Left cardiac atrium (tissue), 4 donors: ENCODE results near the gene FBXL5. TPM values are rescaled to one million over a fixed set of nuclear protein-coding genes. Genes with fewer than 3 reads are reported as not detected.
A peak's percentile ranks its signal among the peaks of the same experiment; 100 is the strongest.

Experiments
- ATAC-seq, 2 donors: fragments of 200-7000 bp; cut with Tn5 transposase; one replicate each; pipeline ENCODE4 v1.9.1; 2020; ENCODE audit warnings: mild to moderate bottlenecking in 2 of 2, moderate library complexity in 2 of 2
- DNase-seq: peaks from one replicate; pipeline ENCODE4 v3.0.0-alpha.2; 2020
- intact Hi-C, 2 donors: fragments of 100-400 bp; cut with DNase I; formaldehyde crosslinking; loops; one replicate each; pipeline versions ENCODE4 v1.14.1 to v1.15.1; 2022 to 2023
- total RNA-seq, 2 donors: library from RNA; stranded (reverse); fragmentation: NEBNext Ultra II Directional; extraction: Animal tissue kit (Norgen Biotek cat#: 25700); gene quantifications; one replicate each; pipeline ENCODE4 v1.2.1, GENCODE V29; 2021
- donor health status: DM: no; HTN: yes; CAD: no.
- donor health status: DM: no; HTN: yes; CAD: no; lungs with severe emphysema.
- donor health status: DM: yes; HTN: yes; CAD: no.
- donor health status: Dilated cardiomyopathy.

The FBXL5 gene
- total RNA-seq, 2 donors from 2014 or later, result 69.1 to 71.0 TPM

- DNase-seq, result no peak
- intact Hi-C loops, result no loop called here
- ATAC-seq, result no peak
Measured at GRCh38 chr4:15681067-15681371, 25.9 kb upstream of the FBXL5 start.

GRCh38 chr4:15677507-15677988 lies 22.4 kb upstream of the FBXL5 start:
- intact Hi-C loops, result no loop called here
- ATAC-seq (no peak), DNase-seq (no peak)

- intact Hi-C loops, result no loop called here
- DNase-seq, result no peak
- ATAC-seq, result no peak
Measured at GRCh38 chr4:15676899-15677298, 21.7 kb upstream of the FBXL5 start.

- DNase-seq (no peak), ATAC-seq (no peak)
- intact Hi-C loops, result no loop called here
Measured at GRCh38 chr4:15676039-15676438, 20.9 kb upstream of the FBXL5 start.

GRCh38 chr4:15675356-15675755 lies 20.2 kb upstream of the FBXL5 start:
- intact Hi-C loops, result no loop called here
- ATAC-seq, result no peak
- no peak for DNase-seq

GRCh38 chr4:15674926-15675325 lies 19.8 kb upstream of the FBXL5 start:
- ATAC-seq (no peak), DNase-seq (no peak)
- intact Hi-C loops, result no loop called here

- no peak for DNase-seq
- intact Hi-C loops, result no loop called here
Measured at GRCh38 chr4:15674046-15674445, 18.9 kb upstream of the FBXL5 start.

GRCh38 chr4:15673337-15673736 lies 18.2 kb upstream of the FBXL5 start:
- ATAC-seq (no peak), DNase-seq (no peak)
- intact Hi-C loops, result no loop called here

More at GRCh38 chr4:15674046-15674445, 18.9 kb upstream of the FBXL5 start:
- ATAC-seq, result no peak

- ATAC-seq, result no peak
- no peak for DNase-seq
- intact Hi-C loops, result no loop called here
Measured at GRCh38 chr4:15672101-15672500, 16.9 kb upstream of the FBXL5 start.

- intact Hi-C loops, result no loop called here
- ATAC-seq (no peak), DNase-seq (no peak)
Measured at GRCh38 chr4:15670576-15670975, 15.4 kb upstream of the FBXL5 start.

- ATAC-seq, result no peak
- no peak for DNase-seq
- intact Hi-C loops, result no loop called here
Measured at GRCh38 chr4:15668566-15669435, 13.6 kb upstream of the FBXL5 start.

- DNase-seq, result no peak
- intact Hi-C loops, result no loop called here
- no peak for ATAC-seq
Measured at GRCh38 chr4:15667006-15667405, 11.8 kb upstream of the FBXL5 start.

GRCh38 chr4:15665753-15666365 lies 10.7 kb upstream of the FBXL5 start:
- intact Hi-C loops, result no loop called here
- ATAC-seq, result peak; percentile 15 to 71
- no peak for DNase-seq

GRCh38 chr4:15659768-15660570 lies 4.8 kb upstream of the FBXL5 start:
- intact Hi-C loops, result no loop called here
- ATAC-seq (no peak), DNase-seq (no peak)

GRCh38 chr4:15658781-15659180 lies 3.6 kb upstream of the FBXL5 start:
- DNase-seq, result no peak
- intact Hi-C loops, result no loop called here
- no peak for ATAC-seq

- intact Hi-C loops, result no loop called here
- no peak for ATAC-seq
Measured at GRCh38 chr4:15658136-15658770, 3.1 kb upstream of the FBXL5 start.

GRCh38 chr4:15657366-15657765 lies 2.2 kb upstream of the FBXL5 start:
- ATAC-seq (no peak), DNase-seq (no peak)
- intact Hi-C loops, result no loop called here

More at GRCh38 chr4:15658136-15658770, 3.1 kb upstream of the FBXL5 start:
- no peak for DNase-seq

- intact Hi-C loops, result no loop called here
- ATAC-seq (peak in 1 of 2 donors; percentile 6), DNase-seq (peak; percentile 28)
Measured at GRCh38 chr4:15656038-15656470, 897 bp upstream of the FBXL5 start.

- ATAC-seq (peak; percentile 56 to 68), DNase-seq (peak; percentile 62)
- intact Hi-C loops, result loop anchor here in 1 of 2 donors (5.0 kb wide), 1 partner anchor 177 kb away; no protein-coding TSS in a partner anchor
Measured at GRCh38 chr4:15654593-15655222, 449 bp downstream of the FBXL5 start.
